ENCODE measurements around the gene THSD4. TPM values are rescaled to one million over a fixed set of nuclear protein-coding genes. Genes with fewer than 3 reads are reported as not detected.
"Not testable (repeated sequence)": the region's sequence is repeated elsewhere in the genome, so short reads cannot be mapped to it uniquely, and the experiment has no call there.

Gene THSD4
- total RNA-seq, 2 experiments from 2014 or later = not detected

DNA sequence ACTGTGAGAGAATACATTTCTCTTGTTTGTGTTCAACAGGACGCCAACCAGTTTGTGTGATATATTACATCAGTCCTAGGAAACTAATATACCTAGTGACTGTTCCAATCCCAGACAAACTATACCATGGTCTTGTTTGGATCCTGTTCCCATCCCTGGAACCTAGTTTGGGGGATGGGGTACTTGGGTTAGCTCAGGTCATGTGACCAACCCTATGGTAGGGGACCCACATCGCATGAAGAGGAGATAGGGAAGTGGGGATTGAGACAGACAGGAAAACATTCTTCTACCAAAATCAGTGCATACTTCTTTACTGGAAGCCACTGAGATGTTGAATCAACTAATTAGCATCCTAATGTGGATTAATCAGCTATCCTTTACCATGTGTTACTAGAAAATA lies 146.1 kb downstream of the THSD4 start:
- Histone ChIP-seq H3K36me3 (ENCODE audit: insufficient read depth, low read length) (no peaks in the 10 kb centered on the region), H2AFZ (ENCODE audit: low read length) (no peak overlapping the region), H3K4me2 (ENCODE audit: low read length) (no peak overlapping the region), H4K20me1 (ENCODE audit: insufficient read depth, low read length) (no peaks in the 10 kb centered on the region), H3K9me3 (ENCODE audit: low read length) (no peaks in the 10 kb centered on the region), H3K79me2 (ENCODE audit: insufficient read depth, low read depth, low read length) (no peaks in the 10 kb centered on the region), H3K4me1 (ENCODE audit: insufficient read depth, low read length, poor library complexity, severe bottlenecking) (no peaks in the 10 kb centered on the region), H3K9me2 (ENCODE audit: insufficient read depth, low read length) (no peaks in the 10 kb centered on the region), H3K27ac (ENCODE audit: low read depth, low read length, poor library complexity, severe bottlenecking) (no peak overlapping the region), H3K4me3 (ENCODE audit: low read depth, low read length, poor library complexity, severe bottlenecking) (no peak overlapping the region)
- ChIA-PET CTCF (ENCODE audit: unreplicated experiment) (no interaction called here), POLR2A (no interaction called here)
- TF ChIP-seq EZH2phosphoT487 (IDR thresholded peaks at IDR 0.05; ENCODE audit: borderline replicate concordance, low read depth, low read length) = no peak
- TF ChIP-seq, protein P1, sequence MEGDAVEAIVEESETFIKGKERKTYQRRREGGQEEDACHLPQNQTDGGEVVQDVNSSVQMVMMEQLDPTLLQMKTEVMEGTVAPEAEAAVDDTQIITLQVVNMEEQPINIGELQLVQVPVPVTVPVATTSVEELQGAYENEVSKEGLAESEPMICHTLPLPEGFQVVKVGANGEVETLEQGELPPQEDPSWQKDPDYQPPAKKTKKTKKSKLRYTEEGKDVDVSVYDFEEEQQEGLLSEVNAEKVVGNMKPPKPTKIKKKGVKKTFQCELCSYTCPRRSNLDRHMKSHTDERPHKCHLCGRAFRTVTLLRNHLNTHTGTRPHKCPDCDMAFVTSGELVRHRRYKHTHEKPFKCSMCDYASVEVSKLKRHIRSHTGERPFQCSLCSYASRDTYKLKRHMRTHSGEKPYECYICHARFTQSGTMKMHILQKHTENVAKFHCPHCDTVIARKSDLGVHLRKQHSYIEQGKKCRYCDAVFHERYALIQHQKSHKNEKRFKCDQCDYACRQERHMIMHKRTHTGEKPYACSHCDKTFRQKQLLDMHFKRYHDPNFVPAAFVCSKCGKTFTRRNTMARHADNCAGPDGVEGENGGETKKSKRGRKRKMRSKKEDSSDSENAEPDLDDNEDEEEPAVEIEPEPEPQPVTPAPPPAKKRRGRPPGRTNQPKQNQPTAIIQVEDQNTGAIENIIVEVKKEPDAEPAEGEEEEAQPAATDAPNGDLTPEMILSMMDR (conservative IDR thresholded peaks at IDR 0.05; ENCODE audit: low read length) = no peak
- no peak for DNase-seq (ENCODE audit: low spot score)
- intact Hi-C loops (cut with micrococcal nuclease; ENCODE audit: unreplicated experiment) = no loop called here
- BruUV-seq (replicated peaks) = no TSS peak

DNA sequence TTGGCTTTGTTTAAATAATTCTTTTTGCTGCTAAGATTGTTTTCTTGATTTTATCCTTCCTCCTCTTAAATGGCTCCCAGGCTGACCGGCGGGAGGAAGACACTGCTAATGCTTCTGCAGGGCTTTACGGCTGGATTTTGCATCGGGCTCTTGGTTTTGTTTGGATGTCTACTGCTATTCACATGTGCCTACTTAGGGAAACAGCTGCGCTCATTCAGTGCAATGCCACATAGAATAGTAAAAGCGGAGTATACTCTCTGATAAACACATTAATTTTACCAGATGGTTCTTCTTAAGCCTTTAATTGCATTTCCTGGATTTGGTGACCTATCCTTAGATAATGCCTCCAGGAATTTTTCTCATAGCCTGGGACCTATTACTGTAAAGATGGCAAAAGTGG lies 146.6 kb downstream of the THSD4 start:
- BruUV-seq (replicated peaks) = no TSS peak
- no peaks in the 10 kb centered on the region for H3K79me2 ChIP-seq (ENCODE audit: insufficient read depth, low read depth, low read length)
- no peak for DNase-seq (ENCODE audit: low spot score)
- H4K20me1 ChIP-seq (ENCODE audit: insufficient read depth, low read length) = no peaks in the 10 kb centered on the region
- H3K4me2 ChIP-seq (ENCODE audit: low read length) = no peak overlapping the region
- intact Hi-C loops (cut with micrococcal nuclease; ENCODE audit: unreplicated experiment) = no loop called here
- H3K4me3 ChIP-seq (ENCODE audit: low read depth, low read length, poor library complexity, severe bottlenecking) = no peak overlapping the region
- no peaks in the 10 kb centered on the region for H3K9me2 ChIP-seq (ENCODE audit: insufficient read depth, low read length)
- H2AFZ ChIP-seq (ENCODE audit: low read length) = no peak overlapping the region
- H3K36me3 ChIP-seq (ENCODE audit: insufficient read depth, low read length) = no peaks in the 10 kb centered on the region
- ChIA-PET POLR2A (no interaction called here), CTCF (ENCODE audit: unreplicated experiment) (no interaction called here)
- no peaks in the 10 kb centered on the region for H3K9me3 ChIP-seq (ENCODE audit: low read length)
- TF ChIP-seq EZH2phosphoT487 (IDR thresholded peaks at IDR 0.05; ENCODE audit: borderline replicate concordance, low read depth, low read length) = no peak
- TF ChIP-seq, protein P1 (conservative IDR thresholded peaks at IDR 0.05; ENCODE audit: low read length) = no peak
- H3K27ac ChIP-seq (ENCODE audit: low read depth, low read length, poor library complexity, severe bottlenecking) = no peak overlapping the region
- H3K4me1 ChIP-seq (ENCODE audit: insufficient read depth, low read length, poor library complexity, severe bottlenecking) = no peaks in the 10 kb centered on the region

DNA sequence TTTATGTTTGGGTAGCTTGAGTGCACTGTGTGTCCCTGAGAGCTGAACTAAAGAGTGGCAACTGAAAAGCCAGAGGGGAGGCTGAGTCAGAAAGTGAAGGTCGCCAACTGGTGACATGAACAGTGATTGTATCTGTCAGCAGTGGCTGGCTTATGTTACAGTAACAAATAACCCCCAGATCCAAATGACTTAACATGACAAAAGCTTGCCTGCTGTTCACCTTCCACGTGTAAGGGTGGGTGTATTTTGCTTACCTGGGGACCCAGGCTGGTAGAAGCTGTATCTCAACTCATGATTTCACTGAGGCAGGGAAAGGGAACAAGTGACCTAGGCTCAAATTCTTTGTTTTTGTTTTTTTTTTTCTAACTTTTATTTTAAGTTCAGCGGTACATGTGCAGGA lies 147.3 kb downstream of the THSD4 start:
- Histone ChIP-seq H3K79me2 (ENCODE audit: insufficient read depth, low read depth, low read length) (no peaks in the 10 kb centered on the region), H4K20me1 (ENCODE audit: insufficient read depth, low read length) (no peaks in the 10 kb centered on the region), H3K9me2 (ENCODE audit: insufficient read depth, low read length) (no peaks in the 10 kb centered on the region), H3K9me3 (ENCODE audit: low read length) (no peaks in the 10 kb centered on the region), H3K4me3 (ENCODE audit: low read depth, low read length, poor library complexity, severe bottlenecking) (no peak overlapping the region), H3K27ac (ENCODE audit: low read depth, low read length, poor library complexity, severe bottlenecking) (no peak overlapping the region), H2AFZ (ENCODE audit: low read length) (no peak overlapping the region), H3K4me2 (ENCODE audit: low read length) (no peak overlapping the region), H3K36me3 (ENCODE audit: insufficient read depth, low read length) (no peaks in the 10 kb centered on the region), H3K4me1 (ENCODE audit: insufficient read depth, low read length, poor library complexity, severe bottlenecking) (no peaks in the 10 kb centered on the region)
- TF ChIP-seq EZH2phosphoT487 (IDR thresholded peaks at IDR 0.05; ENCODE audit: borderline replicate concordance, low read depth, low read length) = no peak
- TF ChIP-seq, protein P1 (conservative IDR thresholded peaks at IDR 0.05; ENCODE audit: low read length) = no peak
- POLR2A ChIA-PET = no interaction called here
- no TSS peak for BruUV-seq (replicated peaks)
- no peak for DNase-seq (ENCODE audit: low spot score)
- intact Hi-C loops (cut with micrococcal nuclease; ENCODE audit: unreplicated experiment) = no loop called here
- CTCF ChIA-PET (ENCODE audit: unreplicated experiment) = no interaction called here

DNA sequence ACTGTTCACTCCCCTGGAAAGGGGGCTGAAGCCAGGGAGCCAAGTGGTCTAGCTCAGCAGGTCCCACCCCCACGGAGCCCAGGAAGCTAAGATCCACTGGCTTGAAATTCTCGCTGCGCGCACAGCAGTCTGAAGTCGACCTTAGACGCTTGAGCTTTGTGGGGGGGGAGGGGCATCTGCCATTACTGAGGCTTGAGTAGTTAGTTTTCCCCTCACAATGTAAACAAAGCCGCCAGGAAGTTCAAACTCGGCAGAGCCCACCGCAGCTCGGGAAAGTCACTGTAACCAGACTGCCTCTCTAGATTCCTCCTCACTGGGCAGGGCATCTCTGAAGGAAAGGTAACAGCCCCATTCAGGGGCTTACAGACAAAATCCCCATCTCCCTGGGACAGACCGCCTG lies 150.3 kb downstream of the THSD4 start:
- POLR2A ChIA-PET; BruUV-seq (replicated peaks): not testable (repeated sequence)

More for the DNA sequence above, 150.3 kb downstream of the THSD4 start:
- H4K20me1 ChIP-seq (ENCODE audit: insufficient read depth, low read length); H3K4me1 ChIP-seq (ENCODE audit: insufficient read depth, low read length, poor library complexity, severe bottlenecking); H3K9me3 ChIP-seq (ENCODE audit: low read length); intact Hi-C loops (cut with micrococcal nuclease; ENCODE audit: unreplicated experiment); H3K4me2 ChIP-seq (ENCODE audit: low read length); H3K4me3 ChIP-seq (ENCODE audit: low read depth, low read length, poor library complexity, severe bottlenecking); H3K9me2 ChIP-seq (ENCODE audit: insufficient read depth, low read length); DNase-seq (ENCODE audit: low spot score); CTCF ChIA-PET (ENCODE audit: unreplicated experiment); H2AFZ ChIP-seq (ENCODE audit: low read length); H3K27ac ChIP-seq (ENCODE audit: low read depth, low read length, poor library complexity, severe bottlenecking); H3K36me3 ChIP-seq (ENCODE audit: insufficient read depth, low read length); H3K79me2 ChIP-seq (ENCODE audit: insufficient read depth, low read depth, low read length): not testable (repeated sequence)
